Activated effector memory CD4-positive, alpha-beta T cell treated with anti-CD3 and anti-CD28 coated beads, Interleukin-2, amount 50 U/mL, for 16 hours (primary cell): ENCODE results near the gene MRPL53.

Experiments
- DNase-seq: peaks from one replicate; pipeline ENCODE4 v3.0.0-alpha.2; 2020

The MRPL53 gene

GRCh38 chr2:74424139-74424992, 48.1 kb downstream of the MRPL53 start:
- DNase-seq: no peak

GRCh38 chr2:74423231-74424095, 49.0 kb downstream of the MRPL53 start:
- DNase-seq: no peak
